GM19397 (cell line): Measurements from ENCODE around the gene MOGAT2.
"Not testable (repeated sequence)": the region's sequence is repeated elsewhere in the genome, so short reads cannot be mapped to it uniquely, and the experiment has no call there.

Source experiments
- ATAC-seq: cut with Tn5 transposase; IDR thresholded peaks from one replicate; pipeline ENCODE4 v1.9.1; 2021; ENCODE audit warnings: mild to moderate bottlenecking, moderate library complexity; ENCODE audit not compliant: unreplicated experiment

Gene MOGAT2

GRCh38 chr11:75748729-75749273, 31.2 kb downstream of the MOGAT2 start:
- not testable (repeated sequence) for ATAC-seq

- not testable (repeated sequence) for ATAC-seq
Observed at GRCh38 chr11:75754933-75755332, 37.3 kb downstream of the MOGAT2 start.

GRCh38 chr11:75757651-75758050, 40.0 kb downstream of the MOGAT2 start:
- no peak for ATAC-seq

- no peak for ATAC-seq
Observed at GRCh38 chr11:75759832-75760231, 42.2 kb downstream of the MOGAT2 start.

- ATAC-seq, result no peak
Observed at GRCh38 chr11:75760243-75760642, 42.6 kb downstream of the MOGAT2 start.

- no peak for ATAC-seq
Observed at GRCh38 chr11:75760710-75761493, 43.3 kb downstream of the MOGAT2 start.

- no peak for ATAC-seq
Observed at GRCh38 chr11:75762158-75762557, 44.5 kb downstream of the MOGAT2 start.

- ATAC-seq, result no peak
Observed at GRCh38 chr11:75762885-75763284, 45.2 kb downstream of the MOGAT2 start.

GRCh38 chr11:75763846-75764245, 46.2 kb downstream of the MOGAT2 start:
- no peak for ATAC-seq

- no peak for ATAC-seq
Observed at GRCh38 chr11:75765116-75765515, 47.5 kb downstream of the MOGAT2 start.

- ATAC-seq, result no peak
Observed at GRCh38 chr11:75766443-75767227, 49.0 kb downstream of the MOGAT2 start.

- no peak for ATAC-seq
Observed at GRCh38 chr11:75767228-75767572, 49.6 kb downstream of the MOGAT2 start.

GRCh38 chr11:75767793-75768111, 50.1 kb downstream of the MOGAT2 start:
- no peak for ATAC-seq

- ATAC-seq, result peak; percentile 82
Observed at GRCh38 chr11:75768112-75768908, 50.7 kb downstream of the MOGAT2 start, which contains the start of gene DGAT2. TSS of gene DGAT2 (plus strand) at chr11:75768778. CDS start at chr11:75768992, 214 bp downstream.

GRCh38 chr11:75768909-75769771, 51.5 kb downstream of the MOGAT2 start:
- no peak for ATAC-seq

- no peak for ATAC-seq
Observed at GRCh38 chr11:75770102-75770501, 52.5 kb downstream of the MOGAT2 start.

- ATAC-seq, result no peak
Observed at GRCh38 chr11:75771646-75772410, 54.2 kb downstream of the MOGAT2 start.

- peak; percentile 72 for ATAC-seq
Observed at GRCh38 chr11:75773595-75774353, 56.1 kb downstream of the MOGAT2 start.

GRCh38 chr11:75775056-75775455, 57.4 kb downstream of the MOGAT2 start:
- ATAC-seq, result no peak
